ENCODE results near the gene GAST.

- TF ChIP-seq POLR2AphosphoS5 (IDR thresholded peaks at IDR 0.05) (no peak), CTCF (IDR thresholded peaks at IDR 0.05) (no peak), POLR2A (IDR thresholded peaks at IDR 0.05) (no peak)
Measured at GRCh38 chr17:41762391-41762790, 50.3 kb downstream of the GAST start.

Measured in prostate gland (tissue), 2 donors.